H9 (cell line): ENCODE data around the gene POU6F2. TPM values are rescaled to one million over a fixed set of nuclear protein-coding genes. Genes with fewer than 3 reads are reported as not detected.

Experiments used
- DNase-seq: peaks from one replicate; pipeline ENCODE4 v3.0.0-alpha.2; 2017
- H2AFZ ChIP-seq: one replicate; pipeline ENCODE4 v1.6.1; 2013; ENCODE audit warnings: mild to moderate bottlenecking, low read length, control low read depth, moderate library complexity
- H2AK5ac ChIP-seq: 2 replicates; pipeline ENCODE4 v1.6.1; 2013; ENCODE audit warnings: low read length, control low read depth, mixed read lengths; ENCODE audit not compliant: insufficient read length
- H2BK120ac ChIP-seq: one replicate; pipeline ENCODE4 v1.6.1; 2013; ENCODE audit warnings: low read depth, mild to moderate bottlenecking, low read length, control low read depth, inconsistent platforms; ENCODE audit not compliant: poor library complexity, severe bottlenecking
- H2BK12ac ChIP-seq: 2 replicates; pipeline ENCODE4 v1.6.1; 2013; ENCODE audit warnings: low read length, control low read depth, mixed read lengths, low read depth; ENCODE audit not compliant: insufficient read length
- H2BK15ac ChIP-seq: 2 replicates; pipeline ENCODE4 v1.6.1; 2013; ENCODE audit warnings: low read depth, low read length, control low read depth
- H2BK20ac ChIP-seq: one replicate; pipeline ENCODE4 v1.6.1; 2013; ENCODE audit warnings: low read depth, mild to moderate bottlenecking, low read length, control low read depth, inconsistent platforms; ENCODE audit not compliant: poor library complexity, severe bottlenecking
- H2BK5ac ChIP-seq: 2 replicates; pipeline ENCODE4 v1.6.1; 2013; ENCODE audit warnings: low read length, control low read depth, mixed read lengths; ENCODE audit not compliant: insufficient read length
- H3K14ac ChIP-seq: 2 replicates; pipeline ENCODE4 v1.6.1; 2013; ENCODE audit warnings: low read length, control low read depth; ENCODE audit not compliant: insufficient read depth
- H3K18ac ChIP-seq: 2 replicates; pipeline ENCODE4 v1.6.1; 2013; ENCODE audit warnings: low read depth, mild to moderate bottlenecking, mixed read lengths, low read length, control low read depth; ENCODE audit not compliant: insufficient read length
- H3K23ac ChIP-seq: 2 replicates; pipeline ENCODE4 v1.6.1; 2013; ENCODE audit warnings: low read length, control low read depth, mixed read lengths, low read depth; ENCODE audit not compliant: insufficient read length
- H3K23me2 ChIP-seq: 2 replicates; pipeline ENCODE4 v1.6.1; 2013; ENCODE audit warnings: low read depth, mild to moderate bottlenecking, mixed read lengths, low read length, control low read depth; ENCODE audit not compliant: insufficient read length, poor library complexity, severe bottlenecking
- H3K27ac ChIP-seq: 2 replicates; pipeline ENCODE4 v1.5.1; 2013; ENCODE audit warnings: low read length, control low read depth, mixed read lengths, low read depth; ENCODE audit not compliant: insufficient read length
- H3K27me3 ChIP-seq: 2 replicates; pipeline ENCODE4 v1.6.1; 2013; ENCODE audit warnings: low read length, control low read depth, inconsistent platforms; ENCODE audit not compliant: insufficient read depth
- H3K4ac ChIP-seq: 2 replicates; pipeline ENCODE4 v1.6.1; 2013; ENCODE audit warnings: low read depth, mild to moderate bottlenecking, control low read depth, inconsistent platforms, low read length, moderate library complexity
- H3K4me1 ChIP-seq: 2 replicates; pipeline ENCODE4 v1.6.1; 2013; ENCODE audit warnings: low read length, control low read depth, inconsistent platforms; ENCODE audit not compliant: insufficient read depth
- H3K4me2 ChIP-seq: 2 replicates; pipeline ENCODE4 v1.6.1; 2013; ENCODE audit warnings: low read length, control low read depth, mixed read lengths; ENCODE audit not compliant: insufficient read length, insufficient read depth
- H3K56ac ChIP-seq: 2 replicates; pipeline ENCODE4 v1.6.1; 2013; ENCODE audit warnings: low read depth, mild to moderate bottlenecking, mixed read lengths, low read length, control low read depth; ENCODE audit not compliant: insufficient read length
- H3K79me1 ChIP-seq: 2 replicates; pipeline ENCODE4 v1.6.1; 2013; ENCODE audit warnings: low read depth, mild to moderate bottlenecking, moderate library complexity, low read length, control low read depth, inconsistent platforms; ENCODE audit not compliant: insufficient read depth, poor library complexity, severe bottlenecking
- H3K79me2 ChIP-seq: 2 replicates; pipeline ENCODE4 v1.6.1; 2013; ENCODE audit warnings: low read length, control low read depth, inconsistent platforms; ENCODE audit not compliant: insufficient read depth
- H3K9ac ChIP-seq: 2 replicates; pipeline ENCODE4 v1.6.1; 2013; ENCODE audit warnings: low read length, control low read depth, mixed read lengths; ENCODE audit not compliant: insufficient read length; ENCODE audit errors: extremely low read depth
- H3K9me3 ChIP-seq: one replicate; pipeline ENCODE4 v1.6.1; 2013; ENCODE audit warnings: low read depth, low read length, inconsistent platforms; ENCODE audit not compliant: control insufficient read depth
- H3T11ph ChIP-seq: one replicate; pipeline ENCODE4 v1.6.1; 2013; ENCODE audit warnings: mild to moderate bottlenecking, low read length, control low read depth, inconsistent platforms
- H4K20me1 ChIP-seq: one replicate; pipeline ENCODE4 v1.6.1; 2013; ENCODE audit not compliant: control insufficient read depth, insufficient read length, insufficient read depth
- H4K5ac ChIP-seq: 2 replicates; pipeline ENCODE4 v1.6.1; 2013; ENCODE audit warnings: low read depth, mild to moderate bottlenecking, mixed read lengths, low read length, control low read depth; ENCODE audit not compliant: insufficient read length
- H4K8ac ChIP-seq: replicated peaks from 2 replicates; pipeline ENCODE4 v1.6.1; 2013; ENCODE audit warnings: low read length, control low read depth, mixed read lengths, low read depth; ENCODE audit not compliant: insufficient read length
- H4K91ac ChIP-seq: 2 replicates; pipeline ENCODE4 v1.6.1; 2013; ENCODE audit warnings: low read depth, mild to moderate bottlenecking, moderate library complexity, mixed read lengths, low read length, control low read depth; ENCODE audit not compliant: insufficient read length
- H3K27ac Mint-ChIP-seq, 3 experiments: 2 replicates in 2 of 3; 3 replicates in 1 of 3; pipeline ENCODE4 v1.8.0; 2020 to 2021; ENCODE audit warnings: mixed read lengths in 3 of 3, mild to moderate bottlenecking in 1 of 3, moderate library complexity in 1 of 3
- H3K27me3 Mint-ChIP-seq: 2 replicates; pipeline ENCODE4 v1.8.0; 2021; ENCODE audit warnings: low read depth, mild to moderate bottlenecking, moderate library complexity, mixed read lengths
- H3K36me3 Mint-ChIP-seq, 3 experiments: 2 replicates in 2 of 3; 3 replicates in 1 of 3; pipeline ENCODE4 v1.8.0; 2020 to 2021; ENCODE audit warnings: low read depth in 3 of 3, mixed read lengths in 3 of 3; ENCODE audit not compliant: insufficient read depth in 1 of 3
- H3K4me1 Mint-ChIP-seq, 2 experiments: 2 replicates each; pipeline ENCODE4 v1.8.0; 2020; ENCODE audit warnings: mixed read lengths in 2 of 2
- H3K4me3 Mint-ChIP-seq, 2 experiments: 2 replicates in 1 of 2; 3 replicates in 1 of 2; pipeline ENCODE4 v1.8.0; 2020 to 2021; ENCODE audit warnings: mild to moderate bottlenecking in 2 of 2, mixed read lengths in 2 of 2, moderate library complexity in 1 of 2
- H3K9me3 Mint-ChIP-seq, 2 experiments: 2 replicates in 1 of 2; 3 replicates in 1 of 2; pipeline ENCODE4 v1.8.0; 2020; ENCODE audit warnings: mild to moderate bottlenecking in 2 of 2, mixed read lengths in 2 of 2, moderate library complexity in 1 of 2
- CTCF ChIP-seq: fragments of 200-600 bp; sonication (generic); conservative IDR thresholded peaks from 3 replicates; pipeline ENCODE4 v1.8.0; 2021; ENCODE audit warnings: antibody characterized with exemption, mild to moderate bottlenecking
- WGBS: extraction: QIAGEN DNeasy Blood & Tissue Kit; methylation state at CpG from one replicate; pipeline ENCODE4 v1.1.7; 2013; ENCODE audit warnings: missing lambda C conversion rate, low lambda C conversion rate, mixed read lengths; ENCODE audit not compliant: insufficient read length; ENCODE audit errors: extremely low coverage; 5-methylcytosine and 5-hydroxymethylcytosine counted together
- total RNA-seq: library from RNA; stranded (reverse); gene quantifications from 2 replicates; pipeline ENCODE4 v1.2.1, GENCODE V29; 2021

Gene POU6F2
- total RNA-seq, 1 experiment from 2014 or later: 1.9 TPM

- Histone ChIP-seq H3K4me2 (no peak overlapping the region), H2AK5ac (no peak overlapping the region), H3K27me3 (no peaks in the 10 kb centered on the region), H3K9ac (no peak overlapping the region), H3K79me2 (no peaks in the 10 kb centered on the region), H3K23ac (no peak overlapping the region), H3K4ac (no peak overlapping the region), H4K20me1 (no peaks in the 10 kb centered on the region), H4K8ac (no peak overlapping the region), H3K14ac (no peak overlapping the region), H2BK120ac (no peak overlapping the region), H2BK5ac (no peak overlapping the region), H3K18ac (no peak overlapping the region), H3K4me1 (no peaks in the 10 kb centered on the region), H3K9me3 (no peaks in the 10 kb centered on the region), H2BK20ac (no peak overlapping the region), H3K23me2 (no peaks in the 10 kb centered on the region), H2AFZ (no peak overlapping the region), H4K5ac (no peak overlapping the region), H3K79me1 (no peaks in the 10 kb centered on the region), H3K56ac (no peak overlapping the region), H3K27ac (no peak overlapping the region), H4K91ac (no peak overlapping the region), H2BK12ac (no peak overlapping the region), H3T11ph (no peak overlapping the region), H2BK15ac (no peak overlapping the region)
- no peak for TF ChIP-seq CTCF
- no peak overlapping the region for H3K27ac Mint-ChIP-seq
- H3K27me3 Mint-ChIP-seq: peaks cover 13% of the 10 kb centered on the region
- no CpG with 5 or more reads among the region's 3 CpGs for WGBS
- no peaks in the 10 kb centered on the region for H3K36me3 Mint-ChIP-seq
- H3K4me3 Mint-ChIP-seq: no peak overlapping the region
- H3K9me3 Mint-ChIP-seq: no peaks in the 10 kb centered on the region
- DNase-seq: no peak
- peaks cover 44 to 57% of the 10 kb centered on the region in 2 experiments for H3K4me1 Mint-ChIP-seq
These were observed 106.1 kb downstream of the POU6F2 start for GRCh38 chr7:39083781-39084180.
